ENCODE results near the gene RAMP3.

Gene RAMP3

DNA sequence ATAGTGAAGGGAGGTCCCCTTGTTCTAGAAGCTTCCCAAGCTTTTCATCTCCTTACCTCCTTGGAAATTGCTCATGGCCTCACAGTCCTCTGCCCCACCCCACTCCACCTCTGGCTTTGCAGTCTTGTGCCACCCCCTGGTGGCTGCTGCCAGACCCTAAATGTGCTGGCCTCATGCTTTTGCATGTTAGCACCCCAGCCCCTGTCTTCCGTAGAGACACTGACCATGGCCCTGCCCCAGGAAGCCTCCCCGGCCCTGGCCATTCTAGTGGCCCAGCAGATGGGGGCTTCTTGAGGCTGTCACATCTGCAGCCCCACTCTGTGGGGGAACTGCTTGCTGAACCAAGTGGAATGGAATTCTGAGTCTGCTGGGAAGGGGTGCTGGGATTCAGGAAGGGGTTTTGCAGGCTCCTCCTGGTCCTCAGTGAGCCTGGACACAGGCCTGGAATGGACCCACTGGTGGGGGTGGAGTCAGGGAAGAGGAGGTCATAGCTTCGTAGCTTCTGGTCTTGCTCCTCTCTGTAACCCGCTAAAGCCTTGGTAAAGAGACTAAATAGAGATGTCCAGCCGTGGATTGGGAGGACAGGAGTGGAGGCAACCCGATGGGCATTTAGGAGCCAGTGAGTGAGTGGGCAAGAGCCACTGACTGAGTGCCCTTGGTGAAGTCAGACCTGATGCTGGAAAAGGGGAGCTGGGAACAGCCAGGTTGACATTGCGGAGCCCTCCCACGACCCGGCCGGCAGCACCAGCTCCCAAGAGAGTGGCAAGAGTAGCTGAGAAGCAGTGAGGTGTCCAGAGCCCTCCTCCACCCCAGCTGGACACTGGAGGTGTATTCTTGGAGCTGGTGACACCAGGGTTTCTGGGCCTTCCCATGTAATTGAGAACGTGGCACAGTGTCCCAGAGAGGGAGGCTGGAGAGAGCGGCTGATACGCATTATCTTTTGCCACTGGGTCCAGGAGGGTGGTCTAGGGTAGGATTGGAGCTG, 20.9 kb downstream of the RAMP3 start:
- no peak for DNase-seq

DNA sequence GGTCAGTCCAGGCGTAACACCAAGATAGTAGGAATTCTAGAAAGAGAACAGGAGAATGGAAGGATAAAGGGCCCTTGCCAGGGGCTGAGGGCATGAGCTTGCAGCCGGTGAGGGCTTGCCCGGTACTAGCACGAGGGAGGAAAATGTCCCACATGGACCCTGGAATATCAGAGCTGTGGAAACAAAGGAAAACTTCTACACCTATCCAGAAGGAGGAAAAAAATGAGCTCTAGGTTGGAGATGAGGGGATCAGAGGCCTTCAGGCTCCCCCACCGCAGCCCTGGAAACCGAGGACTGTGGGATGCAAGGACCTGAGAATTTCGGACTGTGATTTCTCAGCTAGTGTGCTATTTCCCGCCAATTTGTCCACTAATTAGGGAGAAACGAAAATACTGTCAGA, 22.1 kb downstream of the RAMP3 start:
- no peak for DNase-seq

DNA sequence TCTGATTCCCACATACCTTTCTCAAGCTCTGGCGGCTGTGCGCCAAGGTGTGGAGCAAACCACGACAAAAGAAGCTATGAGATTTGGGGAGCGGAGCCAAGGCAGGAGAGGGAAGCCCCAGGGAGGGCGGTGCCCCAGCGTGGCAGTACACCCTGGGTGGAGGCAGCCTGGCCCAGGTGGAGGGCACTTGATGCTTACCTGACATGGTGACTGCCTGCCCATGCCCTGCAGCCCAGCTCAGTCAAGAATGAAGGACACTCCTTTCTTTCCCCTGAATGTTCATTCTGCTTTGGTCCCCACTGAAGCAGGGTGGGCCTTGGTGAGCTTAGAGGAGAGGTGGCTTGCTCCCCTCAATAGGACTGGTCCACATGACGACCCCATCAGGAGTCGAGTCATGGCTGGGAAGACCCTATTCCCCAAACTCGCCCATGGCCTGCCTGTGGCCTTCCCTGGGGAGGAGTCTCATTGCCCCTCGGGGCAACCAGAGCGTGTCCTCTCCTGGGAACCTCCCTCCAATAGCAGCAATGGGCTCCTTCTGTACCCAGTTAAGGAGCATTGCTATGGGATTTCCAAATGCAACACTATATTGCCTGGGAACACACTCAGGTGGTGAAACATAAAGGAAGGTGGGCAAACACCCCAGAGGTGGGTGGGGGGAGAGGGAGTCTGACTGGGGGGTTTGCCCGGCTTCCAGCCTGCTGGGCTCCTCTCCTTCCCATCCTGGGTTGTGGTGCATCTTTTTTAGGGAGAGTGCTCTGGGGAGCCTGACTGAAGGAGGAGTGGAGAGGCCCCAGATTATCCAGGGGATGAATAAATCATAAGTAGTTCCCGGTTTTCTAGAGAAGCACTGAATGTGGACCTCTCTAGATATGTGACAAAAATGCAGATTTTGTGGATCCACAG, 22.7 kb downstream of the RAMP3 start:
- no peak for DNase-seq

DNA sequence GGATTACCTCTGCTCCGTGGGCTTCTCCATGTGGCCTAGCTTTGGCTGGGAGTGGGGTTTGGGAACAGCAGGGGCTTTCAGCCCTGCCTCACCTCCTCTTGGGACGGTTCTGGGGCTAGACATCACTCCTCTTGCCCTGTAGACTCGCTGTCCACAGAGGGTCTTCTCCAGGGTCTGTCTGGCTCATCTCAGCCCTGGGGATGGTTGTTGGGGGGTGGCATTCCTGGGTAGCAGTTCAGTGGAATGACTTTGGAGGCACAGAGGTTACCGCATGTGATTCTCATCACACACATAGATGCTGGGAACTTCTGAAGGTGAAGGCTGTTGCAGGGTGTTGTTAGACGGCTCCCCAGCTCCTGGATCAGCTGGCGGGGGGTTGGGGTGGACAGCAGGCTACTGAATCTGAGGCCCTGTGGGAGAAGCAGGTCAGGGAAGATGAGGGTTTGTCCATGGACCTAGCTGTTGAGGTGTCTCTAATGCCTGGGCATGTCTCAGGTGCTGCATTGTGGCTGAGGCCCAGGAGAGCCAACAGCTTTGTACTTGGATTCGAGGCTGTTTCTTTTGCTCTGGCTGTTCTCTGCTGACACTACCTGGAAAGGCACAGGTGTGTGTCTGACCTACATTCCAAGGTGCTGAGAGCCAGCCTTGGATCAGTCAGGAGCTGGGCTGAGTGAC, 23.8 kb downstream of the RAMP3 start:
- no peak for DNase-seq

DNA sequence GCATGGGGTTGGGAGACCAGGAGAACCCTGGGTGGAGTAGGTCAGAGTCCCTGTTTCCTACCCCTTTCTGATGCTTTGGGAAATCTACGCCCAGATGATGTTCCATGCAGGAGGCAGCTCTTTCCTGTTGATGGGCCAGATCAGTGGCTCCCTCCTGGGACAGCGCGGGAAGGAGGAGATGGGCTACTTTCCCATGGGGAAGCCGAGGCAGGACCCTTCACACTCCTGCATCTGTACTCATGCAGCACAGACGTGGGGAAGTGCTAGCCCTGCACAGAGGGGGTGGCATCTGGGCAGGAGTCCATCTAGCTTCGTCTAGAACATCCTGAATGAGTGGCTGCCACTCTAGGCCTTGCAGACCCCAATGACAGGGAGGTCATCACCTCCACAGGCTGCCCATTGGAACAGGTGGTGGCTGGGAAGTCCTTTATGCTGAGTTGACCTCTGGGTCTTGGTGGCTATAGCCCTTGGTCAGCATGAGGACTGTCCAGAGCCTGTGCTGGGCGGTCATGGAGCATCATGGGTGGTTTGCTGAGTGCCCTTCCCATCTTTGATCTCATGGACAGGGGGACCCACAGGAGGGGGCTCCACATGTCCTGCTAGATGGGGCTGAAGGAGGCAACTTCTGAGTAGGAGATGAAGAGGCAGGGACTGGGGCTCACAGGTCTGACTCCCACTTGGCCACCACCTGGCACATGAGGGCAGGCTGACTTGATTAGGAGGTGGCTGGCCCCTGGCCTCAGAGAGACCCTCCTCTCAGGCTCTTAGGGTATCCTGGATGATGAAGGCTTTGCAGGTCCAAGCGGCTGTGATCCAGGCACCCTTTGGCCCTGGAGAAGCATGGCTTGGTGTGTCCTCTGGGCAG, 24.6 kb downstream of the RAMP3 start:
- DNase-seq, result no peak

DNA sequence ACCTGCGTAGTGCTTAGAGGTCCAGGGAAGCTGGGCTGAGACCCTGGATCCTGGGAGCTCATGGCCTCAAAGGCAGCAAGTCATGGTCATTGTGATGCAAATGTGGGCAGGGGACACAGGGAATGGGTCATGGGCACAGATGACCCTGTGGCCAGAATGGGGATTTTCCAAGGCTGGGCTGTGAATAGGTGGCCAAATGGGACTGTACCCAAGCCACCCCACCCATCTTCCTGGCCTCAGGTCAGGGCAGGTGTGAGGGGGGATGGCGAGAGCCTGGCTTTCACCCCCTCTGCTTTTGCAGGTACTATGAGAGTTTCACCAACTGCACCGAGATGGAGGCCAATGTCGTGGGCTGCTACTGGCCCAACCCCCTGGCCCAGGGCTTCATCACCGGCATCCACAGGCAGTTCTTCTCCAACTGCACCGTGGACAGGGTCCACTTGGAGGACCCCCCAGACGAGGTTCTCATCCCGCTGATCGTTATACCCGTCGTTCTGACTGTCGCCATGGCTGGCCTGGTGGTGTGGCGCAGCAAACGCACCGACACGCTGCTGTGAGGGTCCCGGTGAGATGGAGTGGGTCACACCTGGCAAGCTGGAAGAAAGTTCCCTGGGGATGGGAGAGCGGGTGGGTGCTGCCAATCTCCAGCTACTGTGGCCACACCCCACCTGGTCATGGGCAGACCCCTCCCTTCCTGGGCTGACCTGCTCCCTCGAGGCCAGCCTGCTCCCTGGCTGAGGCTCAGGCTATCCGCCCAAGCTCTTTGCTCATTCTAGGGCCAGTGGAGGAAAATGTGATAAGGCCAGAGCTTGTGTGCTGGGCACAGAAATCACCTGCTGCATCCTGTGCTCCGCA, 25.5 kb downstream of the RAMP3 start:
- DNase-seq, result no peak

DNA sequence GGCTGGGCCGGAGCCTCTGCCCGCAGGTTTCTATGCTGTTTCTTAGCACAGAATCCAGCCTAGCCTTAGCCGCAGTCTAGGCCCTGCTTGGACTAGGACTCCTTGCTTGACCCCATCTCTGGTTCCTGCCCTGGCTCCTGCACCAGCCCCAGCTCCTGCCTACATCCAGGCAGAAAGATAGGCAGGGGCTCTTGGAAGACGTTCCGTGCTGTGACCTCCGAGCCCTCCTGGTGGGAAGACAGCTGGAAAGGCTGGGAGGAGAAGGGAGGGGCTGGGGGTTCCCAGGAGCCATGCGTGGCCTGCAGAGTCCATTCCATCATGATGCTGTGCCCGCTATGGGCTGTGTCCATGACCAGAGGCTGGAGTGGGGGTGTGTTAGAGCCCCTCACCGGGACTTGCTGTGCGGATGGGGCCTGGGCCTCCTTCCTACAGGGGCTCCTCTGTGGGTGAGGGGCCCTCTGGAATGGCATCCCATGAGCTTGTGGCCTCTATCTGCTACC, 26.2 kb downstream of the RAMP3 start:
- no peak for DNase-seq

DNA sequence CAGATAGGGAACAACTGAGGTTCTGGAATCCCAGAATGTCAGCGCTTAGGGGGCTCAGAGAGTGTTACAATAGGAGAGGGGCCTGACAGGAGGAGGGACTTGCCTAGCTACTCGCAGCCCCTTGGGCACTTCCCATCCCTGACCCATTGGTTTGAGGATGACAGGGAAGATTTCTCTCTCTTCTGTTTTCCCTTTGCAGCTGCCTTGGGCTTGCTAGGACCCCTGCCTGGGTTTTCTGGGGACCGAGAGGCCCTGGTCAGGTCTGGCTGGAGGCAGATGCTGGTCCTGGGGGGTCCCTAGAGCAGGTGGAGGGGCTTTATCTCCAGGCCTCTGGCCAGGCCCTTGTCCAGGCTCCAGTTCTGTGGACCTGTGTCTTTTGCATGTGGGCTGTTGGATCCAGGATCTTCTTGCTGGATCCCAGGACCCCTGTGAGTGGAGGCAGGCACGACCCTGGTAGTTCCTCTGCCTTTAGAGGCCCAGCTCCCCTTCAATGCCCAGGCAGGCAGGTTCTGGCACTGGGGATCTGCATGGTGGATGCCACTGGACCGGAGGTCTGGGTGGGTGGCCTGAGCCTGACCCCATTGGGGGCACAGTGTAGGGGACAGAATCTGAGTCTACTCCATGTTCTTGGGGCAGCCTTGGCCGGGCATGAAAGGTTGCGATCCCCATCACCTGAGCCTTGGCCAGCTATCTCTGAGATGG, 26.9 kb downstream of the RAMP3 start:
- DNase-seq, result no peak

DNA sequence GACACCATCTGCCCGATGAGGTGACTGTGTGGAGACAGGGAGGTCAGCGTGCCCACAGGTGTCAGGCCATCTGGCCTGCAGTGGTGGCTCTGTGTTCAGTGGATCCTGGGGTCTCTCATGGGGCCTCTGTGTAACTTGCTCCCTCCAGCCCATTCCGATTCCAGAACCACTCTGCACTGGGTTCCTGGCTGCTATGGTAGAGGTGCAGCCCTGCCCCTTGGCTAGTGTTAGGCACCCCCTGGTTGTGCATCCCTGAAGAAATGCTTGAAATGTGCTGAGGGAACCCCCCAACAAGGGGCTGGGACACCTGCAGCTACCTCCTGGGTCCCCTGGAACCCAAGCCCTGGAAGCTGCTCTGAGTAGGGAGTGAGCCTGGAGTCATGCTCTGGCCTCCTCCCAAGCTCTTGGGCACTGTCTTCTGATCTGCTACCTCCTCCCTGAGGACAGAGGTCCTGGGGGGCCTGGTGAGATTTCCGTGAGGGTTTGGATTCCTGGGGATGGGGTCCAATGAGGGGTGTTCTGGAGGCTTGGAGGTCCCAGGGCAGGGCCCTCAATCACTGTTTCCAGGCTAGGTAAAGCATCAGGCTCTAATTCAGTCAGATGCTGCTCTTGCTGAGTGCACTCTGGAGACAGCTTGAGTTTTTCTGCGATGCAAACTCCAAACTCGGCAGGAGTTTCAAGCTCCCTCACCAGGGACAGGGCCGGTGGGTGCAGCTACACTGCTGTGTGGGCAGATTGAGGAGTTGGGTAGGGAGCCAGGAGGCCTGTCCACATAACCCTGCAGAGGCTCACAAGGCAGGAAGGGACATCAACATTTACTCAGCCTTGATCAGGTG, 27.7 kb downstream of the RAMP3 start:
- DNase-seq, result no peak

DNA sequence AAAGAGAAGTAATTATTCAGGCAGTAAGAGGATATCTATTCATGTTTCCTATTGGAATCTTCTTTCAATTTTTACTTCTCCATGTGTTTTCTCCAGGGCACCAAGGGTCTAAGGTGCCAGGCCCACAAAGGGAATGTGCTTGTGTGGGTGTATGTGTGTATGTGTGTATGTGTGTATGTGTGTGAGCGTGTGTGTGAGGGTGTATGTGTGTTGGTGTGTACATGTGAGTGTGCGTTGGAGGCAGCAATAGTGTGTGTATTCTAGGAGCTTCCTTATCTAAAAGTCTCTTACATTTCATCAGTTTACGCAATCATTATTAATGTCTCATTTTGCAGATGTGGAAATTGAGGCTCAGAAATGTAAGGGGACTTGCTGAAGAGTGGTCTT, 28.3 kb downstream of the RAMP3 start:
- no peak for DNase-seq

DNA sequence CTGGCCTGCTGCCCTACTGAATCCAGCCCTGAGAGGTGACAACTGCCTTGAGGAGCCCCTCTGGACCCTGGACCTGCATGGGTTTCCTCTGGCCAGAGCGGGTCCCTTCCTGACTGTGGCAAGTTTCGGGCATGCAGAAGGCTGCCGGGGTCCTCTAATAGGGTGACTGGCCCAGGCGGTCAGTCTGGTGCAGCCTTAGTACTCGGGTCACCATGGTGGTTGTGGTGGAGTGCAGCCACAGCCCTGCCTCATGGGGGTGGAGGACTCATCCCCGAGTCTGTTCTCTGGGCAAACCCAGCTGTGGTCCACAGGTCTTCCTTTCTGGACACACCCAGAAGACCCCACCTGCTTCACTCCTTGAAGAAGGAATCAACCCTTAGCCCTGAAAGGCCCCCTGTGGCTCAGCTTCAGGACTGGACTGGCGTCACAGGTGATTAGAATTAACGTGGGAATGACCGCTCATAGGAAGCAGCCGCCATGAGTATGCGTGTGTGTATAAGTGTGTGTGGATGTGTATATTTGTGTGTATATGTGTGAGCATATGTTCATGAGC, 28.7 kb downstream of the RAMP3 start:
- DNase-seq, result no peak

DNA sequence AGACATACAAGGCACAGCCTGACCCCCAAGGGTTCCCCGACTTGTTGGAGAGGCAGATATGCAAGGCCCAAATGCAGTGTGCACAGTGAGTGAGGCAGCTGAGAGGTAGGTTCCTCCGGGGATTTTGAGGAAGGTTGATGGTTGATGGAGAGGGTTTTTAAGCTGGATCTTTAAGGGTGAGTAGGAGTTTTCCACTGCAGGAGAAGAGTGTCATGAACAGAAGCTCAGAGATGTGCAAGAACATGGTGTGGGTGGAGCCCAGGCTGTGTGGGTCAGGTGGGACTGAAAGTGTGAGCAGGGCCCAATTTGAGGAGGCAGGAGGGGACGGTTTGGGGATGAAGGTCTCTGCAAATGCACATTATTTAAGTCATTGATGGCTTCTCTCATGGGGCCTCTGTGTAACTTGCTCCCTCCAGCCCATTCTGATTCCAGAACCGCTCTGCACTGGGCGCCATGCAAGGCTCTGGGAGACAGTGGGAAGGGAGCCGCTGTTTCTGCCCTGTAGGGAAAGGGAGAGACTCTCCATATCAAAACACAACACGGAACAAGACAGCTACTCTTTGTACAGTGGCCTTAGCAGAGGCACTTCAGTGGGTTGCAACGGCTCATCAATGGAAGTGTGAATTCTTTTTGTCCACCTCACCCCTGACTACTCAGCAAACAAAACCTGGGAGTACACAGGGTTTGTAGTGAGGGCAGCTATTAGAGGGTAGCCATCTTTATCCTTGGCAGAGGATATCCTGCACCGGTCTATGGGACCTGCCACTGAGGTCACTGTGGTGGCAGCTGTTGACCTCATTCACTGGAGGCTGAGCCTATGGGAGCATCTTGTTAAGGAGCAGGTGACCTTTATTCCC, 29.7 kb downstream of the RAMP3 start:
- no peak for DNase-seq

DNA sequence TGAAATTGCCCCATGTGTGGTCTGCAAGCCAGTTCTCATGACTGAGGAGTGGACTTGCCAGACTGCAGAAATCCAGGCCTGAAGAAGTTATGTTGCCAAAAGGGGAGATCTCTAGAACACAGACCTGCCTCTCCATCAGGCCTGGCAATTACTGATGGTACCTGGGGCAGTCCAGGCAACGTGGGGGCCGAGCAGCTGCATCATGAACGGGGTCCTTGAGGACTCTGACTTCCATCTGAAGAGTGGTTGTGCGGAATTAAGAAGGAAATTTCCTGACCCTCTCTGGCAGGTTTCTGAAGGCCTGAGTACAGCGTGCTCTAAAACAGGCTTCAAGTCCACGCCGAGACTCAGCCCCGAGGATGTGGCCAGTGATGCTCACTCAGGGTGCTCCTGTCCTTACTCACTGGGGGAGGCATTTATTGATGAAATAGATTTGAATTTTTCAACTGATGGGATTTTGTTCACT, 30.4 kb downstream of the RAMP3 start:
- DNase-seq, result no peak

DNA sequence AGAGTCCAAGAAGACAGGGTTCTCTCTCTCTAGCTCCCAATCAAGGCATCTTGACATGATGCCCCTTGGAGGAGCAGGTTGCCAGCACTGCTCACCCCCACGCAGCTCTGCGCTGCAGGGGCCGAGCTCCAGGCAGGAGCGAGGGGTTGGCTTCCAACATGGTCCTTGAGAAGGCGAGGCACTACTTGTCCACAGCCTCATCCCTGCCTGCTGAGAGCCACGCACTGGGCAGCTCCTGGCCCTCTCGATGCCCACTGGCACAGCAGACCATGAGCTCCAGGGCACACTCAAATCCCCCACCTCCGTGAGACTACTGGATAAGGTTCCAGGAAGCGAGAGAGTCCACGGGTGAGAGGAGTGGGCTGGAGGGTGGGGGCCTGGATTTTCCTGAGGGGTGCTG, 31.1 kb downstream of the RAMP3 start:
- no peak for DNase-seq

DNA sequence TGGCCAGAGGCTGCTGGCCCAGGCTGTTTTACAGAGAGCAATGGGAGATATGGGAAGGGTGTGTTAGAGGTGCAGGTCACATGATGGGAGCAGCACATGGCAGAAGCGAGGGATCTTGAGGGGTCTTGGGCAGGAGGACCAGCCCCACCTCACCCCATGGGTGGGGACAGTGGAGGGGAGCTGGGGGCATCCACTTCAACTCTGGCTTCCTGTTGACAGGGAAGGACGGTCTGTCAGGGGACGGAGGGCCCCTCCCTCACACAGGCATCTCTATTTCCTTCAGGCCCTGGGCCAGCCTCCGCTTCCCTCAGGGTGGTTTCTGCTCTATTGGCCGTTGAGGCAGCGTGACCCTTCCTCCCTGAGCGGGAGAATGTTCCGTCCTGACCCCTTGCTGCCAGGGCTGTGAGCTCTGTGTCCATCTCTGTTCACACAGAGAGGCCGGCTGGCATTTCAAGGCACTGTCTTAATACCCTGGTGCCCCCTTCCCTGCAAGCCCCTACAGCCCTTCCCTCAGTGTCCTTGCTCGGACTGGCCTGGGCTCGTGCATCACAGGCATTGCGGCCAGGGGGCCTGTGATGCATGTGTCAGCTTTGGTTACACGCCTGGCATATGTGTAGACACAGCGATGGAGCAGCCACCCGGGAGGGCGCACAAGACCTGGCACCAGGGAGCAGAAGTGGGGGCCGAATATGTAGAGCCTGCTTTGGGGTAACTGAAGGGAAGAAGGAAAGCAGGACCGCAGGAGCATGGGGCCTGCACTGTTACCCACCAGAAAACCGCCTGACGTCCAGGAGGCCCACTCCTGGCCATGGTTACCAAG, 31.8 kb downstream of the RAMP3 start:
- no peak for DNase-seq
